ENCODE data around the gene NCOA3. TPM values are rescaled to one million over a fixed set of nuclear protein-coding genes. Genes with fewer than 3 reads are reported as not detected.
"Not testable (repeated sequence)": the region's sequence is repeated elsewhere in the genome, so short reads cannot be mapped to it uniquely, and the experiment has no call there.

The NCOA3 gene
- total RNA-seq, 1 donor from 2014 or later: 17.9 TPM

DNA sequence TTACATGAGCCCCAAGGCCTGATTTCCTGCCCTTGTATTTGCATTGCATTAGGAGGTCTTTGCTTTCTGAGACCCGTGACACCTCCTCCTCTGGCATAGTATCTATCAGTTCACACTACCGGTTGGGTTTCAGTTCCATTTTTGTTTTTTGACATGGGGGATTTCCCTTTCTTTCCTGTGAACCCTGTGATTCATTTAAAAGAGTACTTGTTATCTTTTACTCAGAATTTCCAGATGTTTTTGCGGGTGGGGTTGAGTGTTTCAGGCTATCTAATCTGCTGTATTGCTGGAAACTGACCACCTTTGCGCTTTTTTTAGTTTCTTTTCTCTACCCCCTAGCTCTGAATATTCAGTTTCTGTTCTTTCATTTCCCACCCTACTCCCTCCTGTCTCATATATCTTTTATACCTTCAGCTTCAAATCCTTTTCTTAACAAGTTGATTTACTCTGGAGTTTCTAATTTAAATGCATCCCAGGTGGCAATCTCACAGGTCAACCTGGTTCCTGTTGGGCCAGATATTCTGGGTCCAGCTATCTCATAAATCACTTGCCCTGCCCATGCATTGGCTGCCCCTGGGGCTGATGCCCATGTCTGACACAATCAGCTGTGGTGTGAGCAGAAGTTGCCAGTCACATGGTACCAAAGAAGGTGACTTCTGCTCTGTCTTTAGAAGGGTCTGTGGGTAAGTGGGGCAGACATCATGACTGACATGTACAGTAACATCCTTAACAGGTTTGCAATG is 14.3 kb upstream of the NCOA3 start:
- TF ChIP-seq, protein P1, sequence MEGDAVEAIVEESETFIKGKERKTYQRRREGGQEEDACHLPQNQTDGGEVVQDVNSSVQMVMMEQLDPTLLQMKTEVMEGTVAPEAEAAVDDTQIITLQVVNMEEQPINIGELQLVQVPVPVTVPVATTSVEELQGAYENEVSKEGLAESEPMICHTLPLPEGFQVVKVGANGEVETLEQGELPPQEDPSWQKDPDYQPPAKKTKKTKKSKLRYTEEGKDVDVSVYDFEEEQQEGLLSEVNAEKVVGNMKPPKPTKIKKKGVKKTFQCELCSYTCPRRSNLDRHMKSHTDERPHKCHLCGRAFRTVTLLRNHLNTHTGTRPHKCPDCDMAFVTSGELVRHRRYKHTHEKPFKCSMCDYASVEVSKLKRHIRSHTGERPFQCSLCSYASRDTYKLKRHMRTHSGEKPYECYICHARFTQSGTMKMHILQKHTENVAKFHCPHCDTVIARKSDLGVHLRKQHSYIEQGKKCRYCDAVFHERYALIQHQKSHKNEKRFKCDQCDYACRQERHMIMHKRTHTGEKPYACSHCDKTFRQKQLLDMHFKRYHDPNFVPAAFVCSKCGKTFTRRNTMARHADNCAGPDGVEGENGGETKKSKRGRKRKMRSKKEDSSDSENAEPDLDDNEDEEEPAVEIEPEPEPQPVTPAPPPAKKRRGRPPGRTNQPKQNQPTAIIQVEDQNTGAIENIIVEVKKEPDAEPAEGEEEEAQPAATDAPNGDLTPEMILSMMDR (conservative IDR thresholded peaks at IDR 0.05; ENCODE audit: low read depth, low read length): no peak
- DNase-seq (ENCODE audit: low read depth): no peak
- no peak overlapping the region for H3K4me3 ChIP-seq (ENCODE audit: low read depth, low read length)

DNA sequence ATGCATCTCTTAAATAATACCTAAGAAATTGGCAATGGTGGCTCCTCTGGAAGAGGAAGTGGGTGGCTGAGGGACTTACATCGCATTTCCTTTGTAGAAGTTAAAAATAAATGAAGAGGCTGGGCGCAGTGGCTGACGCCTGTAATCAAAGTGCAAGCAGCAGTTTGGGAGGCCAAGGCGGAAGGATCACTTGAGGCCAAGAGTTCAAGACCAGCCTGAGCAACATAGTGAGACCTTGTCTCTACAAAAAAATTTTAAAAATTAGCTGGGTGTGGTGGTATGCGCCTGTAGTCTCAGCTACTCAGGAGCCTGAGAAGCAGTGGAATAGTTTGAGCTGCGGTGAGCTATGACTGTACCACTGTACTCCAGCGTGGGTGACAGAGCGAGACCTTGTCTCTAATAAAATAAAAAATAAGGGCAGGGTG is 12.2 kb upstream of the NCOA3 start:
- no peak overlapping the region for H3K4me3 ChIP-seq (ENCODE audit: low read depth, low read length)
- no peak for DNase-seq (ENCODE audit: low read depth)
- TF ChIP-seq, protein P1 (conservative IDR thresholded peaks at IDR 0.05; ENCODE audit: low read depth, low read length): no peak

DNA sequence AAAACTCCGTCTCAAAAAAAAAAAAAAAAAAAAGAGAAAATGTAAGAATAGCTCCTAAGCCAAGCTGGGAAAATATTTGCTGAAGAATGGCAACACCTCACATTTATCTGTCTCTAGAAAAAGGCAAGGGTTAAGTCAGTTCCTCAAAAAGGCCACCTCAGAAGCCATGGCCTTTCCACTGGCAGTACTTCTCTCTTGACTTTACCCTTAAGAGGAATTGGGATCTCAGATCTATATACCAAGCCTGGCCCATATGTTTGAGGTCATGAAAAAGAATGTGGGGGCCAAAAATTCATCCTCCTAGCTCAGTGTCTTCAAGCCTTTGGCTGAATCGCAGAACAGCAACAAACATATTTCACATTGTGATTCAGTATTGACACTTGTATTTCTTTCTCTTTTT is 10.9 kb upstream of the NCOA3 start:
- no peak overlapping the region for H3K4me3 ChIP-seq (ENCODE audit: low read depth, low read length)
- DNase-seq (ENCODE audit: low read depth): no peak
- TF ChIP-seq, protein P1 (conservative IDR thresholded peaks at IDR 0.05; ENCODE audit: low read depth, low read length): no peak

DNA sequence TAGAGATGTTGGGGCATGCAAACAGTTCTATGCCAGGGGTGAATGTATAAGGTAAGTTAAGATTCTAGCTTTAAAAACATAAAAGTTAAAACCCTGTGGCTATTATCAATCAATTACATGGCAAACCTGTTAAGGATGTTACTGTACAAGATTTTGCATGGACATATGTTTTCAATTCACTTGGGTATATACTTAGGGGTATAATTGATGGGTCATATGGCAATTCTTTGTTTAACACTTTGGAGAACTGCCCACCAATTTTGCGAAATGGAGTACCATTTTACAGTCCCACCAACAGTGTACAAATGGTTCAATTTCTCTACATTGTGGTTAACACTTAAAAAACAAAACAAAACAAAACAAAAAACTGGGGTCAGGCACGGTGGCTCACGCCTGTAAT is 9.4 kb upstream of the NCOA3 start:
- no peak for DNase-seq (ENCODE audit: low read depth)
- no peak overlapping the region for H3K4me3 ChIP-seq (ENCODE audit: low read depth, low read length)
- TF ChIP-seq, protein P1 (conservative IDR thresholded peaks at IDR 0.05; ENCODE audit: low read depth, low read length): no peak

DNA sequence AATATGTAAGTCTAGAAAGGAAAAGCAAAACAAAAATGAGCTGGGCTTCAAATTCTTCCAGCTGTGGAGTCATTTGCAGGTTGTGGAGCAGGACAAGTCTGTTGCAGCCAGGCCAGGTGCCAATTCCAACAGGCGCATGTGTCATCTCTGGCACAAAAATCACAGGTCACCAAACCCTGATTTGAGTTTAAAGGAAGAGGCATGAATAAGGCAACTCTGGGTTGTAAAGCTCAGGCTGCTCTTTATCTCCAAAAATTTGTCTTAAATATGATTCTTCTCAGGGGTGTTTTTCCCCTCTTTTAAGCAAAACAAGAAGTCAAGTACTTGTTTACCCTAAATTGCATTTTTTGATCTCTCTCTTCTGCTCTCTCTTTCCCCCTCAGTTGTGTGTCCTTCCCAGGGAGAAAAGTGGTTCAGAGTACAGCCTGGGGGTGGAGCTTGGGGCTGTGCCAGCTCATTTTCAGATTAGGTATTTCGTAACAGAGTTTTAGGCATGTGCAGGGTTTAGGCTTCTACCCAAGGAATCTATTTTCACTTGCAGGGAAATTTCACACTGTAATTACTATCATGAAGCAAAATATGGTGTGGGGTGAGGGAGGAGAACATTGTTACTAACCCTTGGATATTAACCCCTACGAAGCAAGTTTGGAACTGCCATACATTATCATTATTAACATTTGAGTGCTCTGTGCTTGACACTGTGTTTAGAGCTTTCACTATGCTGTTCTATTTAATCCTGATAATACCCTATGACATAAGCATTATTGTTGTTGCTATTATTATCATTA is 8.3 kb upstream of the NCOA3 start:
- no peak overlapping the region for H3K4me3 ChIP-seq (ENCODE audit: low read depth, low read length)

DNA sequence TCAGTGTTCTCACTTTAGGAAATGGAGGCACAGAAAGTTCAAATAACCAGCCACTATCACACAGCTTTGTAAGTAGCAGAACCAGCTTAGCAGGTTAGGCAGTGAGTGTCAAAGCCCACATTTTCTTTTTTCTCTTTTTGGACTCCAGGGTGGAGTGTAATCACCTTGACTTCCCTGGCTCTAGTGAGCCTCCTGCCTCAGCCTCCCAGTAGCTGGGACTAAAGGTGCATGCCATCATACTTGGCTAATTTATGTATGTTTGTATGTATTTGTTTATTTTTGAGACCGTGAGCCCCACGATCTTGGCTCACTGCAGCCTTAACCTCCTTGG is 7.8 kb upstream of the NCOA3 start:
- H3K4me3 ChIP-seq (ENCODE audit: low read depth, low read length): no peak overlapping the region
- TF ChIP-seq, protein P1 (conservative IDR thresholded peaks at IDR 0.05; ENCODE audit: low read depth, low read length): no peak
- no peak for DNase-seq (ENCODE audit: low read depth)

More for the DNA sequence above, 8.3 kb upstream of the NCOA3 start:
- no peak for DNase-seq (ENCODE audit: low read depth)
- TF ChIP-seq, protein P1 (conservative IDR thresholded peaks at IDR 0.05; ENCODE audit: low read depth, low read length): no peak

DNA sequence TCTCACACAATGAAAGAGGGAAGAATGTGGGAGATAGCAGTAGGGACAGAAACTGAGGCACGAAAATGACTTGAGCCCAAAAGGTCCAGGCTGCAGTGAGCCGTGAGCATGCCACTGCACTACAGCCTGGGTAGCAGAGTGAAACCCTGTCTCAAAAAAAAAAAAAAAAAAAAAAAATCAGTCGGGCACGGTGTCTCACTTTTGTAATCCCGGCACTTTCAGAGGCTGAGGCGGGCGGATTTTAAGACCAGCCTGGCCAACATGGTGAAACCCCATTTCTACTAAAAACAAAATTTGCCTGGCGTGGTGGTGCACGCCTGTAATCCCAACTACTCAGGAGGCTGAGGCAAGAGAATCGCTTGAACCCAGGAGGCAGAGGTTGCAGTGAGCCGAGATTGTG is 7.1 kb upstream of the NCOA3 start:
- not testable (repeated sequence) for H3K4me3 ChIP-seq (ENCODE audit: low read depth, low read length); DNase-seq (ENCODE audit: low read depth)
